RPMI7951 (cell line): Measurements from ENCODE around the gene NRCAM. TPM values are rescaled to one million over a fixed set of nuclear protein-coding genes. Genes with fewer than 3 reads are reported as not detected.
A peak's percentile ranks its signal among the peaks of the same experiment; 100 is the strongest.

Experiments
- DNase-seq: peaks from one replicate; pipeline ENCODE4 v3.0.0-alpha.2; 2012; ENCODE audit warnings: low read depth
- total RNA-seq: library from RNA; depleted of rRNA; stranded (reverse); fragments of >200 nt; shearing (Covaris generic); gene quantifications from 2 replicates; pipeline ENCODE4 v1.2.3, GENCODE V29; 2014

Gene NRCAM
- total RNA-seq, 1 experiment from 2014 or later: 1.7 TPM

DNA sequence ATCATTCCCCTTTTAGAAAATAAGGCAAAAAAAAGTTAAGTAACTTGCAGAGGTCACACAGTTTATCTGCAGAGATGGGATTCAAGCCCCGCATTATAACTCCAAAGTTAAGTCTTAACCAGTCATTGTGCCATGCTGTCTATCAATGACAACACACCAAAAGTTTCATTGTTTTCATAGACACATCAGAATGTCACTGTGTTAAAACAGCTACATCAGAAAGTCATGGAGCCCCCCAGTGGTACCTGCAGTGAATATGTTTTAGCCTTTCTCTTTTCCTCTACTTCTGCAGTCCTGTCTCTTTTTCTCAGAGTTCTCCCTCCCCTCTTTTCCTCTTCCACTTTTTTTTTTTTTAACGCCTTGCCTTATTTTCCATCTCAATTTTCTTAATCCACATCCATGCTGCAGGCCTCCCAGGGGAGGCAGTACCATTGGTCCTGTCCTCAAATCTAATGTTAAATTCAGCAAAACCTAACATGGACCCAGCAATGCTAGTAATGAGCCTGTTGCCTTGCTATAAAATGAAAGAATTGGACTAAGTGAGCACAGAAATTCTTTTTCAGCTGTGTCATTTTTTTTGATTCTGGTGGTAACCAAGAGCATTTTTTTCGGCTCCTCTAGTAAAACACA lies 3.8 kb upstream of the NRCAM start:
- DNase-seq: peak; percentile 28

- no peak for DNase-seq
These were observed 1.6 kb upstream of the NRCAM start for GRCh38 chr7:108457871-108458270.

- DNase-seq: no peak
These were observed 757 bp upstream of the NRCAM start for GRCh38 chr7:108456845-108457540.

DNA sequence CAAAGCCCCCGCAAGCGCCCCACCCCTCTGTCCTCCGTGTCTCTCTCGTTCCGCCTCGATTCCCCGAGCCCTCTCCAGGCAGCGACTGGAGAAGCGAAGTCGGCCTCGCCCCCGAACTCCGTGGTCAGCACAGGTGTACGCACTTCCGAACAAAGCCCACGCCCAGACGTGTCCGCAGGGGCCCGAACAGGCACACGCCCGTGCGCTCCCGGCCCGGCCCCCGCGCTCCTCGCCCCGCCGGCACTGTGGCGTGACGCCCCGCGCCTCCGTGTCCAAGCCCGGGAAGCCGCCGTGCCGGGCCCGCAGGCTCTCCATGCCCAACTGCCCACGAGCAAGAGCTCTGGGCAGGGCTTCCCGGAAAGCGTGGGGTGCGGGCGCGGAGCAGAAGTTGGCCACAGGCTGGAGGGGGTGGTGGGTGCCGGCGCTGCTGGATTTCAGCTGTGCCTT lies 662 bp downstream of the NRCAM start:
- DNase-seq: no peak

DNA sequence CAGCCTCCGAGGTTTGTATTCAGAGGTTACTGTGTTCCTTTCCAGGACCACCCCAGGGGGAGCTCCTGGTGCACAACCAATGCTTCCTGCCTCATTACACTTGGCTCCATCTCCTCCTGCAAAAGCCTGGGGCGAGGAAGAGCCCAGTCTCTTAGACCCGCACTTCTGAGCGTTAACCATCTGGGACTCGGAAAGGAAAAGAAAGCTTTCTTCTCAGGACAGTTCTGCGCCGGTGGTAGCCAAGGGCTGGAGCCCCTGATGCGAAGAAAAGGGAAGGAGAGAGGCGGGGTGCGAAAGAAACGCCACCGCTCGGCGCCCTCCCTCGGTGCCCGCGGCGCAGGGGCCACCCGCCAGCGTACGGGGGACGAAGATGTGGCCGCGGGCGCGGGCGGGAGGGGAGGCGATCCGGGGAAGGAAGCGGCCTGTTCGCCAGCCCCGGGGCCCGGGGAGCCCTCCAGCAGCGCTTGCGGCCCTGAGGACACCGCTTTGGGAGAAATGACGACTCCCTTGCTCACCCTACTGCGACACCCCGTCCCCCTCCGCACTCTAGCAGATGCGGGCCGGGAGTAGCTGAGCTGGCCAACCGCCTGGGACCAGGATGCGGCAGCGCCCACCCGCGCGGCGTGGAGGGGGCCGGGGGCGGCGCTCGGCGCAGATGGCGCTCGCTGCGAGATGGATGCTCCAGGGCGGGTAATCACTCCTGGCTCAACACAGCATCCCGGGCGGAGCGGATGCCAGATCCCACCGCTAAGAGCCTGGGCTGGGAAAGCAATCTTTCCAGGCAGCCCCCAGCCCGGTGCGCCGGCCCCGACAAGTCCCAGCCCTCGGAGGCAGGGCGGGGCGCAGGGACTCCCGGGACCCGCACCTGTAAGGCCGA lies 1.3 kb downstream of the NRCAM start:
- peak; percentile 19 for DNase-seq

- DNase-seq: no peak
These were observed 1.9 kb downstream of the NRCAM start for GRCh38 chr7:108454317-108454673.

DNA sequence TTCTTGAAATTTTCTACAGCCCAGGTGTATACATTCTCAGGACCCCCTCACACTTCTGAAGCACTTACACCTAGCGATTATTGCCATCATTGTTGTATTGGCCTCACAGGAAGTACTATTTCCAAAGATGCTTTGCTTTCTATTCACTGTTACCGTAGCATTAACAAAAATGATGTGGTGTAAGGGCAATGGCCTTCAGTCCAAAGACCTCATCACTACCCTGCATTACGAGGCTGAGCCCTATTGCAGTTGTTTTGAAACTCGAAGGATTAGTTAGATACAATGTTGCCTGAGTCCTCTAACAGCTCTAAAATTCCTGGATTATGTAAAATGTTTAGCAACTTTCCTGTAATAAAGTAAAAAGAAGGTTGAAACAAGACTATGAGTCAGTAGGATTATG lies 2.9 kb downstream of the NRCAM start:
- no peak for DNase-seq

- peak; percentile 20 for DNase-seq
These were observed 3.5 kb downstream of the NRCAM start for GRCh38 chr7:108452707-108453106.

DNA sequence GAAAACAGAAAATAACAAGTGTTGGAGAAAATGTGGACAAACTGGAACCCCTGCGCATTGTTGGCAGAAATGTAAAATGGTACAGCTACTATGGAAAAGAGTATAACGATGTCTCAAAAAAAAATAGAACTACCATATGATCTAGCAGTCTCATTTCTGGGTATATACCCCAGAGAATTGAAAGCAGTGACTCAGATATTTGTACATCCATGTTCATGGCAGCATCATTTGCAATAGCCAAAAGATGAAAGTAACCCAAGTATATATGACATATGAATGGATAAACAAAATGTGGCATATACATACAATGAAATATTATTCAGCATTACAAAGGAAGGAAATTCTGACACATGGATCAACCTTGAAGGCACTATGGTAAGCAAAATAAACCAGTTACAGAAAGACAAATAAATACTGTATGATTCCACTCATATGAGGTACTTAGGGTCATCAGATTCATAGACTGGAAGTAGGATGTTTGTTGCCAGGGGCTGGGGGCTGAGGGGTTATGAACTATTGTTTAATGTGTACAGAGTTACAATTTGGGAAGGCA lies 4.9 kb downstream of the NRCAM start:
- DNase-seq: no peak

DNA sequence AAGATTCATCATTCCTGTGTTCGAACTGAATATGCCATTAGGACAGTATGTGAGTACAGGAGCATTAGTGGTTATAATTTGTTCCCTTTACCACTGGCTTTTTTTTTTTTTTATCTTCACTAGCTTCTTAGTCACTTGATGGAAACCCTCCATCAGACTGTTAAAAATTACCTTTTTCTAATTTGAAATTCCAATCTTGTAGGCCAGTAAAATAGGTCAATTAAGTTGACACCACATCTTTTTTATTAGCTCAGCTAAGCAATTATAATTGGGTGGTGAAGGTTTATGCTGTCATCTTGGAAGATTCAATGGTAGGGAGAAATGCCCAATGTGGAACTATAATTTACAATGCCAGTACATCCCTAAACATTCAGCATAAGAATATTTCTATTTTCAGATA lies 6.1 kb downstream of the NRCAM start:
- DNase-seq: no peak

DNA sequence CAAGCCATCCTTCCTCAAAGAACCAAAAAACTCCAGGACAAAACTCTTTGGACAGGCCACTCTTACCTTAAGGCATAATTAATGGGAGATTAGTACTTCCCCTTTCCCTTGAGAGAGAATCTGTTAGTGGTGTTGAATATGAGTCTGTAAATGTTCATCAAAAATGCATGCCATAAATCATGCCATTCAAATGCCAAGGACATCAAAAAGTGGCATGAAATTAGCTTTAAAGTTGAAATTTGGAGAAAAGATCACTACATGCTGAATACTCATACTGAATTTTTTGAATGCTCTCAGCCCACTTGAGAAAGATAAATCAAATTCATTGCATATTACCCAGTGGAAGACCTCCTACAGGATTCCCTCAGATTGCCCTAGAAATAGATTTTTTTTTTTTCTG lies 6.7 kb downstream of the NRCAM start:
- DNase-seq: no peak

- DNase-seq: no peak
These were observed 7.4 kb downstream of the NRCAM start for GRCh38 chr7:108448584-108449505.

DNA sequence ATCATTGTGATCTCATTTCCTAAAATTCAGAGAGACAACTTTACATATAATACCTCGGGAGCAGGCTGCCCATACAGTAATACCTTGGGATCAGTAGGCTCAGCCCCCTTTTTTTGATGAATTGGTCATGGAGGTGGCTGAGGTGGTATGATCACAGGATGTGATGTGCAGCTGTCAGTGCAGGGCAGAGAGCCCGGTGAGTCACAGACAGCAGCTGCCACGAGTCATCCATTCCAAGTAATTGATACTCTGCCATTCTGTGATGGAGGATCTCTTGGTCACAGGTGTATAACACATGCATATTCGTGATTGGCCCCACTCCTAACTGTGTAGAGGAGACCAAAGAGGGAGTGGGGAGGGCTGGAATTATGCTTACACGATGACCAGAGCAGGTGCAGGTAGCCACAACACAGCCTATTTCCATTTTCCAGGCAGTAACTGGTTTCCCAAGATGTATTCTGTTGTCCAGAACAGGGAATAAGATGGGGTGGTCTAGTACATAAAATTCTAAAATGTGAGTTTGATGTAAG lies 14.1 kb downstream of the NRCAM start:
- DNase-seq: peak; percentile 14

DNA sequence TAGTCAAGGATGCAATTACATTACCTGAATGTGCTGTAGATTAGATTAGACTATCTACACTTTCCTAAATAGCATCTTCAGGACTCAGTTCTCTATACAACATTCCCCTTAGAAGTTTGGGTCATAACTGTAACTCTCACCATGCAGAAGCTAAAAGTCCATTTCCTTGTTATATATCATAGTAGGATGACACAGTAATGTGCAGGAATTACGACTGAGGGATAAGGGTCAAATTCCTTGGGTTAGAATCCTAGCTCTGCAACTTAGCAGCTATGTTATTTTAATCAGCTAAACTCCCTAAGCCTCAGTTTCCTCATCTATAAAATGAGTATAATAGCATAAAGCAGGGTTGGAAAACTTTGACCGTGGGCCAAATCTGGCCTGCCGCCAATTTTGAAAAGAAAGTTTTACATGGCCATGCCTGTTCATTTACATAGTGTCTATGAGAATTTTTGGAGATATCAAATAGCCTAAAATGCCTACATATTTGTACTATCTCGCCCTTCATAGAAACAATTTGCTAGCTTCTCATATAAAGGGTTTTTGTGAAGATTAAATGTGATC lies 14.8 kb downstream of the NRCAM start:
- DNase-seq: no peak

- DNase-seq: no peak
These were observed 15.6 kb downstream of the NRCAM start for GRCh38 chr7:108440613-108441012.

DNA sequence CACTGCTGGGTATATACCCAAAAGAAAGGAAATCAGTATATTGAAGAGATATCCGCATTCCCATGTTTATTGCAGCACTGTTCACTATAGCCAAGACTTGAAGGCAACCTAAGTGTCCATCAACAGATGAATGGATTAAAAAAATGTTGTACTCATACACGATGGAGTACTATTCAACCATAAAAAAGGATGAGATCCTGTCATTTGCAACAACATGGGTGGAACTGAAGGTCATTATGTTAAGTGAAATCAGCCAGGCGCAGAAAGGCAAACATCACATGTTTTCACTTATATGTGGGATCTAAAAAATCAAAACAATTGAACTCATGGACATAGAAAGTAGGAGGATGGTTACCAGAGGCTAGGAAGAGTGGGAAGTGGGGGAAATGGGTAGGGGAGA lies 19.3 kb downstream of the NRCAM start:
- no peak for DNase-seq

GRCh38 chr7:108434010-108434409 lies 22.2 kb downstream of the NRCAM start:
- no peak for DNase-seq

DNA sequence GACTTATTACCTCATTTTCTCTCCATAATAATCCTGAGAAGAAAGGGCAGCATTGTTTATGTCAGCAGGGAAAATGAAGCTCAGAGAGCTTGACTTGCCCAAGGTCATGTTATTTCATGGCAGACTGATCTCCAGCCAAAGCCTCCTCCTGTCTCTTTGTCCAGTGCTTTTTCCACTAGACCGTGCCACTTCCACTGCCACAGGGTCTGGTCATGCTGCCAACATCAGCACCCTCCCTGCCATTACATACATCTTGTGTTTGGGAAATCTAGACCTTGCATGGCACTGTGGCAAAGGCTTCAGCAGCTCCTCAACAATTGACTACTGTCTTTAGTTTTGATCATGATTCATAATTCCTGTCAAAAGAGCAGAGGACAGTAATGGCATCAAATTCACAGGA lies 25.1 kb downstream of the NRCAM start:
- DNase-seq: peak; percentile 62

GRCh38 chr7:108430664-108431063 lies 25.6 kb downstream of the NRCAM start:
- no peak for DNase-seq

DNA sequence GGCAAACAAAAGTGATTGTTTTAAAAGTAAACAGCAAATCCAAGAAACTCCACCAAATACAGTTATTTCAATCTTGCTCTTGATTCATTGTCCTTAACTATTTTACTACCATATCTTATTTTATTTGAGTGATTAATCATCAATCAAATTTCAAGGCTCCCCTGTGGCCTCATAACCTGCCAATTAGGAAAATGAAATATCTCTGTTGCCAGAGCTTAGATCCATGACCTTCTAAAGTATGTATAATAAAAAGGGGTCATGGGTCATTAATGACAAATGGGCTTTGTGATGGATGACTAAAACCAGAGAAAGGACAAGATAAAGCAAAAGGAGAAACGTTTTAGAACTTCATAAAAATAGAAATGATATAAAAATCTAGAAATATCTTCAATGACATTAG lies 28.5 kb downstream of the NRCAM start:
- DNase-seq: no peak
